Psoas muscle (tissue), 8 donors: ENCODE measurements around the gene ARHGAP10. TPM values are rescaled to one million over a fixed set of nuclear protein-coding genes. Genes with fewer than 3 reads are reported as not detected.

Experiments
- ATAC-seq, 4 donors: fragments of 200-7000 bp; cut with Tn5 transposase; one replicate each; pipeline ENCODE4 v1.9.1; 2020; ENCODE audit warnings: moderate library complexity in 3 of 4, mild to moderate bottlenecking in 2 of 4
- DNase-seq, 2 donors: peaks; one replicate each; pipeline ENCODE4 v3.0.0-alpha.2; 2020
- H3K27ac ChIP-seq: fragments of 200-600 bp; one replicate; pipeline ENCODE4 v1.8.0; 2022
- H3K27me3 ChIP-seq, 3 donors: fragments of 200-600 bp in 1 of 3; one replicate each; pipeline versions ENCODE4 v1.6.1 to v1.8.0; 2013 to 2022; ENCODE audit warnings: low read length in 2 of 3, mild to moderate bottlenecking in 2 of 3, moderate library complexity in 1 of 3; ENCODE audit not compliant: insufficient read depth in 3 of 3
- H3K36me3 ChIP-seq, 2 donors: fragments of 200-600 bp in 1 of 2; one replicate each; pipeline versions ENCODE4 v1.6.1 to v1.8.0; 2013 to 2022; ENCODE audit warnings: low read depth in 1 of 2, mild to moderate bottlenecking in 1 of 2, moderate library complexity in 1 of 2; ENCODE audit not compliant: insufficient read depth in 1 of 2
- H3K4me1 ChIP-seq: fragments of 200-600 bp; one replicate; pipeline ENCODE4 v1.8.0; 2022
- H3K4me3 ChIP-seq: fragments of 200-600 bp; one replicate; pipeline ENCODE4 v1.8.0; 2022; ENCODE audit warnings: mild to moderate bottlenecking
- H3K9me3 ChIP-seq: fragments of 200-600 bp; one replicate; pipeline ENCODE4 v1.8.0; 2022
- CTCF ChIP-seq: fragments of 200-600 bp; IDR thresholded peaks from one replicate; pipeline ENCODE4 v1.8.0; 2022; ENCODE audit warnings: antibody characterized with exemption
- WGBS, 3 donors: extraction: QIAGEN DNeasy Blood & Tissue Kit; methylation state at CpG; one replicate each; pipeline versions ENCODE4 v1.1.6 to v1.1.7; 2013; 5-methylcytosine and 5-hydroxymethylcytosine counted together
- intact Hi-C, 2 donors: fragments of 100-400 bp; cut with DNase I; formaldehyde crosslinking; loops; one replicate each; pipeline versions ENCODE4 v1.11.0 to v1.14.2; 2022
- polyA plus RNA-seq, 3 donors: library from polyadenylated mRNA; stranded (reverse); fragments of 200-250 nt; gene quantifications; one replicate each; pipeline ENCODE4 v1.2.3, GENCODE V29; 2013
- total RNA-seq, 4 donors: library from RNA; stranded (reverse); fragmentation: NEBNext Ultra II Directional in 2 of 4; extraction: Animal tissue kit (Norgen Biotek cat#: 25700) in 2 of 4; gene quantifications; one replicate each; pipeline versions ENCODE4 v1.2.1 to v1.2.4, GENCODE V29; 2021 to 2023
- donor health status: healthy with polysubstance abuse.
- donor health status: DM: no; HTN: no; CAD: no; lungs with moderate emphysema.
- donor health status: Bipolar disorder and iron deficiency.
- donor health status: healthy.
- donor health status: DM: yes; HTN: yes; CAD: no.
- donor health status: DM: no; HTN: no; CAD: no.
- donor health status: DM: no; HTN: no; CAD: no.
- donor health status: DM: yes; HTN: yes; CAD: no.

ARHGAP10 gene
- total and polyA plus RNA-seq, 7 donors: 28.8 to 43.5 (median 34.0) TPM

- peaks cover 90% of the 10 kb centered on the region for H3K4me1 ChIP-seq
- intact Hi-C loops: loop anchor here in 1 of 2 donors (5.0 to 10.0 kb wide), 2 partner anchors 64 to 221 kb away; no protein-coding TSS in a partner anchor
These were observed 324.0 kb downstream of the ARHGAP10 start for GRCh38 chr4:148055844-148056243.

GRCh38 chr4:148056879-148057278 is 325.0 kb downstream of the ARHGAP10 start:
- Histone ChIP-seq H3K27ac (peak overlapping the region; percentile 91), H3K4me1 (peaks cover 90% of the 10 kb centered on the region), H3K4me3 (no peak overlapping the region), H3K27me3 (no peaks in the 10 kb centered on the region), H3K36me3 (no peaks in the 10 kb centered on the region), H3K9me3 (no peaks in the 10 kb centered on the region)
- 39 to 65% (median 52%) methylated on average over 6 of the region's 6 CpGs for WGBS, 3 donors
- intact Hi-C loops: loop anchor here in 1 of 2 donors (5.0 to 10.0 kb wide), 2 partner anchors 65 to 222 kb away; no protein-coding TSS in a partner anchor
- ATAC-seq (peak; percentile 27 to 73 (median 57)), DNase-seq (peak; percentile 58 to 72)
- TF ChIP-seq CTCF: no peak

More at GRCh38 chr4:148055844-148056243, 324.0 kb downstream of the ARHGAP10 start:
- Histone ChIP-seq H3K4me3 (no peak overlapping the region), H3K36me3 (no peaks in the 10 kb centered on the region), H3K9me3 (no peaks in the 10 kb centered on the region), H3K27ac (peak overlapping the region; percentile 91), H3K27me3 (no peaks in the 10 kb centered on the region)
- no peak for TF ChIP-seq CTCF
- ATAC-seq (no peak), DNase-seq (no peak)
- WGBS, 3 donors: 93 to 96% (median 96%) methylated on average over 6 of the region's 6 CpGs

GRCh38 chr4:148057516-148057915 is 325.6 kb downstream of the ARHGAP10 start:
- intact Hi-C loops: loop anchor here in 1 of 2 donors (5.0 to 10.0 kb wide), 2 partner anchors 65 to 223 kb away; no protein-coding TSS in a partner anchor
- Histone ChIP-seq H3K27me3 (no peaks in the 10 kb centered on the region), H3K36me3 (no peaks in the 10 kb centered on the region), H3K9me3 (no peaks in the 10 kb centered on the region), H3K4me3 (no peak overlapping the region), H3K4me1 (peaks cover 90% of the 10 kb centered on the region), H3K27ac (peak overlapping the region; percentile 91)
- DNase-seq (no peak), ATAC-seq (no peak)
- TF ChIP-seq CTCF: no peak
- WGBS, 3 donors: 53 to 83% (median 60%) methylated on average over 5 of the region's 5 CpGs

- H3K9me3 ChIP-seq: no peaks in the 10 kb centered on the region
- ATAC-seq (peak in 2 of 4 donors; percentile 10 to 23), DNase-seq (no peak)
- H3K36me3 ChIP-seq: peaks cover 0 to under 1% of the 10 kb centered on the region in 2 donors
- H3K27ac ChIP-seq: peak overlapping the region; percentile 91
- TF ChIP-seq CTCF: no peak
- H3K27me3 ChIP-seq: no peaks in the 10 kb centered on the region
- peaks cover 84% of the 10 kb centered on the region for H3K4me1 ChIP-seq
- WGBS, 3 donors: 38 to 64% (median 39%) methylated on average over 14 of the region's 14 CpGs
- intact Hi-C loops: loop anchor here in 1 of 2 donors (5.0 to 10.0 kb wide), 2 partner anchors 66 to 223 kb away; no protein-coding TSS in a partner anchor
- no peak overlapping the region for H3K4me3 ChIP-seq
These were observed 326.3 kb downstream of the ARHGAP10 start for GRCh38 chr4:148057984-148058859.
